Tibial nerve (tissue), 4 donors: ENCODE measurements around the gene PDE3A. TPM values are rescaled to one million over a fixed set of nuclear protein-coding genes. Genes with fewer than 3 reads are reported as not detected.

ENCODE experiments used
- DNase-seq, 2 donors: peaks; one replicate each; pipeline ENCODE4 v3.0.0-alpha.2; 2019; ENCODE audit warnings: low spot score in 2 of 2
- H3K27ac ChIP-seq, 4 donors: fragments of 200-600 bp; sonication (generic) in 3 of 4; one replicate each; pipeline ENCODE4 v1.5.1; 2017 to 2019; ENCODE audit warnings: mild to moderate bottlenecking in 1 of 4
- H3K27me3 ChIP-seq, 2 donors: fragments of 200-600 bp; sonication (generic) in 1 of 2; one replicate each; pipeline versions ENCODE4 v1.5.1 to v1.6.0; 2017 to 2019
- H3K36me3 ChIP-seq, 3 donors: fragments of 200-600 bp; sonication (generic); one replicate each; pipeline ENCODE4 v1.5.1; 2018 to 2019
- H3K4me1 ChIP-seq, 4 donors: fragments of 200-600 bp; sonication (generic) in 3 of 4; one replicate each; pipeline ENCODE4 v1.5.1; 2017 to 2019
- H3K4me3 ChIP-seq, 4 donors: fragments of 200-600 bp; sonication (generic) in 3 of 4; one replicate each; pipeline ENCODE4 v1.5.1; 2017 to 2019; ENCODE audit warnings: mild to moderate bottlenecking in 1 of 4, moderate library complexity in 1 of 4
- H3K9me3 ChIP-seq, 4 donors: fragments of 200-600 bp; sonication (generic) in 3 of 4; one replicate each; pipeline ENCODE4 v1.5.1; 2017 to 2019
- CTCF ChIP-seq, 5 experiments: fragments of 200-600 bp in 3 of 5; fragments of 450-650 bp in 2 of 5; sonication (generic) in 3 of 5; IDR thresholded peaks; one replicate each; pipeline ENCODE4 v1.5.1; 2016 to 2019; ENCODE audit warnings: antibody characterized with exemption in 5 of 5, mild to moderate bottlenecking in 3 of 5, moderate library complexity in 2 of 5
- EP300 ChIP-seq, 2 donors: sonication (generic); formaldehyde crosslinking; IDR thresholded peaks; one replicate each; pipeline ENCODE4 v1.6.1; 2017; ENCODE audit warnings: antibody characterized with exemption in 2 of 2, mild to moderate bottlenecking in 1 of 2
- POLR2A ChIP-seq, 2 donors: fragments of 450-650 bp; IDR thresholded peaks; one replicate each; pipeline ENCODE4 v1.6.1; 2017; ENCODE audit warnings: antibody characterized with exemption in 2 of 2, mild to moderate bottlenecking in 2 of 2, moderate library complexity in 2 of 2
- WGBS, 2 donors: methylation state at CpG; one replicate each; pipeline ENCODE4 v1.1.5; 2018; 5-methylcytosine and 5-hydroxymethylcytosine counted together
- total RNA-seq, 4 donors: library from RNA; depleted of rRNA; stranded (reverse); fragments of >200 nt; gene quantifications; one replicate each; pipeline ENCODE4 v1.1.0, GENCODE V29; 2016

Gene PDE3A
- total RNA-seq, 4 donors from 2014 or later = 11.4 to 17.6 (median 12.9) TPM

DNA sequence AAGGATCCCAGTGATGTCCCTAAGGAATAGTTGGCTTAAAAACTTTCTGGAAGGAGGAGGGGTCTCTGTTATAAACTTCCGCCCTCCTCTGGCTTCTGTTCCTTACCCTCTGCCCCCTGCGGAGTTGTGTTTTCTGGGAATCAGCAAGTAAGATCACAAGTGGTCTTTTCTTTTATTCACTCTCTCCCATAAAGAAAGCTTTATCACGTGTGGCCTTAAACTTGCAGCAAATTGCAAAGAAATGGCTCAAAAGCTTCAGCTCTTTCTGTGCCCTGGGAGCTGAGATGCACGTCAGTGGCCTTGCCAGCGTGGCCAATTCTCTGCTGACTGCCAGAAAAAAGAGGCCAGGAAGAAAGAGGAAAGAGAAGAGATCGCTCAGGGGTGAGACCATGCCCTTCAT is 326.9 kb downstream of the PDE3A start, which contains the start of gene SLCO1C1:
Gene SLCO1C1 (plus strand): TSS at position 101 of the 400 bp plus-strand sequence. CDS start 4,245 bp downstream, outside the sequence.
- Histone ChIP-seq H3K27me3 (no peaks in the 10 kb centered on the region), H3K4me3 (peak within 1 kb of the TSS in 2 of 4 donors; percentile 22 to 24), H3K9me3 (no peaks in the 10 kb centered on the region), H3K4me1 (peaks cover 0 to 28% (median 8%) of the 10 kb centered on the region in 4 donors), H3K27ac (peak within 1 kb of the TSS in 3 of 4 donors; percentile 6 to 74 (median 60)), H3K36me3 (no peaks in the 10 kb centered on the region)
- 19 to 25% methylated on average over 6 of the region's 6 CpGs for whole genome bisulfite sequencing, 2 donors
- no peak for DNase-seq
- TF ChIP-seq POLR2A (IDR thresholded peaks at IDR 0.05) (no peak), CTCF (IDR thresholded peaks at IDR 0.05) (no peak), EP300 (IDR thresholded peaks at IDR 0.05) (peak in 1 of 2 donors; percentile 30)

DNA sequence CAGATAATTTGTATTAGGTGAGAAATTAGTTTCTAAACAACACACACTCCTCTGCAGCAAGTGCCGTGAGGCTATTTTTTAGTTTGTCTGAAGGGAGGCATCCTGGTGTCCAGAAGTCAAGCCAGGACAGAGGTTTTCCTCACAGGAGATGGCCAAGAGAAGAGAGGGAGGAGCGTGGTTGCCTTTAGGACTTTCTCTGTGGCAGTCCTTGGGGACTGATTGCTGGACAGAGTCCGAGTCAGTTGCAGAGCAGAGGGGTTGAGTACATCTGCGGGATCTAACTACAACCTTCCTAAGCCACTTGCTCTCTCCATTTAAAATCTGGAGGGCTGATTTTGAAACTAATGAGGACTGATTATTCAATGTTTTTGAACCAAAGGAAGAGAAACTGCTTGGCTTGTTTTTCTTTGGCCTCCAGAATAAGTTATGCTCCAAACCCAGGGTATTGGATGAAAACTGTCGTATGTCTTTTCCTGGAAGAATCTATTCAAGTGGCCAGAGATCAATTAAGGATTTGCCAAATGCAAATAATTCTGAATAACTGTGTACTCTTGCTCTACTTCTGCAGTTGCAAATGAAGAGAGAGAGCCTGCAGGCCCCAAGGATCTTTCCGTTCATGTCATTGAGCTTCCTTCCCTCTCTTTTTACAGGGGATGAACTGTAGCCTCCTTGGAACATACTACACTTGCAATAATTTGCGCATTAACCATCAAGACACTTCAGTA is 328.0 kb downstream of the PDE3A start:
- no peaks in the 10 kb centered on the region for H3K9me3 ChIP-seq
- peak overlapping the region in 1 of 4 donors; percentile 21 for H3K4me3 ChIP-seq
- H3K36me3 ChIP-seq = no peaks in the 10 kb centered on the region
- H3K27me3 ChIP-seq = no peaks in the 10 kb centered on the region
- TF ChIP-seq CTCF (IDR thresholded peaks at IDR 0.05) = no peak
- no peak for TF ChIP-seq EP300 (IDR thresholded peaks at IDR 0.05)
- TF ChIP-seq POLR2A (IDR thresholded peaks at IDR 0.05) = no peak
- H3K4me1 ChIP-seq = peaks cover 0 to 28% (median 8%) of the 10 kb centered on the region in 4 donors
- DNase-seq = peak; percentile 43 to 54
- WGBS, 2 donors = 42 to 49% methylated on average over 7 of the region's 7 CpGs
- H3K27ac ChIP-seq = peak overlapping the region in 2 of 4 donors; percentile 57 to 60

DNA sequence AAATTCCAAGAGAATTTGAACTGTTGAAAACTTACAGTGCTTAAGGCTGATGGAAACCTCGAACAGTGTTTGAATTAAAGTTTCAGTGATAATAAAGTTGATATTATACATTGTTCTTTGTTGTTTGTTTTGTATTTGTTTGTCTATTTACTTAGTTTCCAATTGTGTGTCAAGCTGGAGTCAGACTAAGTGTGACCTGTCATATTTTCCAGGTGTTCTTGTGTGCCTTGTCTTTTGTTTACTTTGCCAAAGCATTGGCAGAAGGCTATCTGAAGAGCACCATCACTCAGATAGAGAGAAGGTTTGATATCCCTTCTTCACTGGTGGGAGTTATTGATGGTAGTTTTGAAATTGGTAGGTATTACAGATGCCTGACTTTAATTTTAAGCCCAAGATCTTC is 332.8 kb downstream of the PDE3A start:
- no peaks in the 10 kb centered on the region for H3K9me3 ChIP-seq
- no peak for TF ChIP-seq CTCF (IDR thresholded peaks at IDR 0.05)
- no peak for TF ChIP-seq EP300 (IDR thresholded peaks at IDR 0.05)
- TF ChIP-seq POLR2A (IDR thresholded peaks at IDR 0.05) = no peak
- no peaks in the 10 kb centered on the region for H3K36me3 ChIP-seq
- peaks cover 0 to 14% (median 4%) of the 10 kb centered on the region in 4 donors for H3K4me1 ChIP-seq
- no peak overlapping the region for H3K4me3 ChIP-seq
- no peak for DNase-seq
- H3K27ac ChIP-seq = no peak overlapping the region
- 77 to 88% methylated on average over 1 of the region's 1 CpG for WGBS, 2 donors
- no peaks in the 10 kb centered on the region for H3K27me3 ChIP-seq

DNA sequence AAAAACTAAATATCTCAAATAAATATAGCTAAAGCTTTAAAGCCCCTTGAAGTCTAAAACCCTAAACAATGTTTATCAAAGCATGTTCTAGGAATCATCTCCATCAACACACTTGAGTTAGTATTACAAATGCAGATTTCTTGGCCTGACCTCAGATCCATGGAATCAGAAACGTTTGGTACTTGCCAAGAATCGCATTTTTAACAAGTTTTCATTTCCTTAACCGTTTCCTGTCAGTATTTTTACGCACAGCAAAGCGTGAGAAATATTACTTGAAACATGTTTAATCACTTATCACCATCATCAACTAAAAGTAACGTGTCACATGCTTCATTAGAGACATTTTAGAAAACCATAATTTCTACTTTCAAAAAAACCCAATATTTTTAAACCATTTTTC is 336.5 kb downstream of the PDE3A start:
- Histone ChIP-seq H3K27me3 (no peaks in the 10 kb centered on the region), H3K27ac (no peak overlapping the region), H3K9me3 (no peaks in the 10 kb centered on the region), H3K4me1 (no peaks in the 10 kb centered on the region), H3K4me3 (no peak overlapping the region), H3K36me3 (no peaks in the 10 kb centered on the region)
- WGBS, 2 donors = 53 to 58% methylated on average over 6 of the region's 6 CpGs
- DNase-seq = no peak
- TF ChIP-seq EP300 (IDR thresholded peaks at IDR 0.05) = no peak
- no peak for TF ChIP-seq POLR2A (IDR thresholded peaks at IDR 0.05)
- no peak for TF ChIP-seq CTCF (IDR thresholded peaks at IDR 0.05)

- Histone ChIP-seq H3K9me3 (no peaks in the 10 kb centered on the region), H3K4me1 (no peaks in the 10 kb centered on the region), H3K27ac (no peak overlapping the region), H3K27me3 (no peaks in the 10 kb centered on the region), H3K4me3 (no peak overlapping the region), H3K36me3 (no peaks in the 10 kb centered on the region)
- TF ChIP-seq EP300 (IDR thresholded peaks at IDR 0.05) (no peak), POLR2A (IDR thresholded peaks at IDR 0.05) (no peak), CTCF (IDR thresholded peaks at IDR 0.05) (no peak)
- 60 to 85% methylated on average over 3 of the region's 3 CpGs for WGBS, 2 donors
- DNase-seq = no peak
Measured at GRCh38 chr12:20711846-20712245, 343.5 kb downstream of the PDE3A start.
